GM21515 (cell line): ENCODE measurements around the gene RRP36.

Experiments used
- ATAC-seq: cut with Tn5 transposase; IDR thresholded peaks from one replicate; pipeline ENCODE4 v1.9.1; 2021; ENCODE audit not compliant: unreplicated experiment

Gene RRP36

GRCh38 chr6:43060755-43061633 lies 39.6 kb downstream of the RRP36 start:
- no peak for ATAC-seq

DNA sequence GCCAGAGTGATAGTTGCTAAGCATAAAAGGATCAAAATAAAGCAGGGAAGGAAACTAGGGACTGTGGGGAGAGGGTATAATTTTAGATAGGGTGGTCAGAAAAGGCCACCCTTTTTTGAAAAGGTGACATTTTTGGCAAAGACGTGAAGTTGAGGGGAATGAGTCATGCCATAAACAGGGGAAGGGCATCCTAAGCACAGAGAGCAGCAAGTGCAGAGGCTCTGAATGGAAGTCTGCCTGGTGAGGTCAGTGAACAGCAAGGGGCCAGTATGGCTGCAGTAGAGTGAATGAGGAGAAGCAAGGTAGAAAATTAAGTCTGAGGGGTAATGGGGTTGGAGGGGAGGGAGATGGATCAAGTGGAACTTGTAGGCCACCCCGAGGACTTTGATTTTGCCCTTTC lies 40.4 kb downstream of the RRP36 start:
- no peak for ATAC-seq

- no peak for ATAC-seq
Observed at GRCh38 chr6:43062818-43063217, 41.4 kb downstream of the RRP36 start.

GRCh38 chr6:43070028-43070632 lies 48.7 kb downstream of the RRP36 start:
- ATAC-seq = no peak

- no peak for ATAC-seq
Observed at GRCh38 chr6:43074847-43075669, 53.6 kb downstream of the RRP36 start.

GRCh38 chr6:43075670-43076463 lies 54.4 kb downstream of the RRP36 start, which contains the start of gene PTK7:
TSS of gene PTK7 (plus strand) at chr6:43076314. CDS start at chr6:43076489, 175 bp downstream.
- ATAC-seq = no peak

- ATAC-seq = no peak
Observed at GRCh38 chr6:43076464-43077332, 55.3 kb downstream of the RRP36 start.

- ATAC-seq = no peak
Observed at GRCh38 chr6:43077333-43077809, 55.9 kb downstream of the RRP36 start.

- ATAC-seq = no peak
Observed at GRCh38 chr6:43077981-43078511, 56.6 kb downstream of the RRP36 start.

- ATAC-seq = no peak
Observed at GRCh38 chr6:43078691-43079090, 57.3 kb downstream of the RRP36 start.
